GM12878 (cell line): Measurements from ENCODE around the gene SNRK. TPM values are rescaled to one million over a fixed set of nuclear protein-coding genes. Genes with fewer than 3 reads are reported as not detected.

Experiments used
- ATAC-seq: fragments of 200-7000 bp; cut with Tn5 transposase; 3 replicates; pipeline ENCODE4 v1.9.1; 2020; ENCODE audit warnings: mild to moderate bottlenecking, moderate library complexity
- BruUV-seq: library from RNA; stranded (reverse); fragments of 400-500 nt; replicated peaks from 2 replicates; lab custom pipeline; 2021; lab: Mats Ljungman, UMichigan
- CTCF ChIA-PET: fragments of 300-600 bp; sonication (Branson Sonifier 250); formaldehyde crosslinking; extraction: SDS; loops from one replicate; lab custom pipeline; 2021; ENCODE audit warnings: inconsistent platforms; lab: Yijun Ruan, JAX
- POLR2A ChIA-PET: fragments of 350-600 bp; formaldehyde crosslinking; extraction: SDS; loops from one replicate; lab custom pipeline; 2021; ENCODE audit warnings: inconsistent platforms; lab: Charles Lee
- RAD21 ChIA-PET: fragments of 300-600 bp; sonication (Branson Sonifier 250); formaldehyde crosslinking; loops from one replicate; lab custom pipeline; 2023; ENCODE audit warnings: antibody characterized with exemption; ENCODE audit not compliant: unreplicated experiment; lab: Charles Lee
- SMC1A ChIA-PET: fragments of 300-600 bp; sonication (Branson Sonifier 250); formaldehyde crosslinking; loops from one replicate; lab custom pipeline; 2023; ENCODE audit not compliant: unreplicated experiment, uncharacterized antibody; lab: Charles Lee
- DNase-seq: peaks from one replicate; pipeline ENCODE4 v3.0.0-alpha.2; 2011; ENCODE audit warnings: low read depth, low spot score
- FAIRE-seq: peaks from 3 replicates; lab custom pipeline; 2011; peaks lifted over from hg19 to GRCh38; lab: Jason Lieb, UNC
- H2AFZ ChIP-seq: 2 replicates; pipeline ENCODE4 v1.6.0; 2011; ENCODE audit warnings: low read depth, low read length, control low read depth; ENCODE audit not compliant: control insufficient read depth
- H3K27ac ChIP-seq: 2 replicates; pipeline ENCODE4 v1.5.1; 2011; ENCODE audit warnings: control low read depth; ENCODE audit not compliant: control insufficient read depth, insufficient read depth
- H3K27me3 ChIP-seq, 2 experiments: replicated peaks in 1 of 2; 2 replicates each; pipeline versions ENCODE4 v1.6.0 to v1.6.1; 2011; ENCODE audit warnings: low read length in 1 of 2; ENCODE audit not compliant: control insufficient read depth in 2 of 2, insufficient read depth in 2 of 2
- H3K36me3 ChIP-seq, 2 experiments: 2 replicates each; pipeline ENCODE4 v1.5.1; 2011; ENCODE audit warnings: low read length in 1 of 2; ENCODE audit not compliant: control insufficient read depth in 2 of 2, insufficient read depth in 2 of 2
- H3K4me1 ChIP-seq: 2 replicates; pipeline ENCODE4 v1.6.1; 2011; ENCODE audit warnings: mild to moderate bottlenecking, low read length, moderate library complexity, mixed read lengths; ENCODE audit not compliant: control insufficient read depth, insufficient read depth
- H3K4me2 ChIP-seq: 2 replicates; pipeline ENCODE4 v1.6.0; 2011; ENCODE audit warnings: control low read depth; ENCODE audit not compliant: control insufficient read depth, insufficient read depth
- H3K4me3 ChIP-seq: fragments of 200-600 bp; sonication (generic); 2 replicates; pipeline ENCODE4 v1.5.1; 2016
- H3K79me2 ChIP-seq: 2 replicates; pipeline ENCODE4 v1.6.0; 2011; ENCODE audit warnings: low read length; ENCODE audit not compliant: control insufficient read depth, insufficient read depth
- H3K9ac ChIP-seq: 2 replicates; pipeline ENCODE4 v1.8.0; 2011; ENCODE audit warnings: low read length, control low read depth, mixed read lengths; ENCODE audit not compliant: control insufficient read depth, insufficient read depth
- H3K9me3 ChIP-seq: replicated peaks from 3 replicates; pipeline ENCODE4 v1.5.1; 2011; ENCODE audit warnings: mild to moderate bottlenecking, low read length; ENCODE audit not compliant: control insufficient read depth, insufficient read depth
- H4K20me1 ChIP-seq: 2 replicates; pipeline ENCODE4 v1.6.0; 2011; ENCODE audit not compliant: control insufficient read depth, insufficient read depth
- BMI1 ChIP-seq: fragments of 450-650 bp; IDR thresholded peaks from 2 replicates; pipeline ENCODE4 v1.6.1; 2016; ENCODE audit warnings: mild to moderate bottlenecking, moderate library complexity, borderline replicate concordance
- BRCA1 ChIP-seq: IDR thresholded peaks from 2 replicates; pipeline ENCODE4 v1.6.1; 2011; ENCODE audit warnings: low read depth, low read length, improper control_type of control experiment
- CHD2 ChIP-seq: IDR thresholded peaks from 2 replicates; pipeline ENCODE4 v1.6.1; 2011; ENCODE audit warnings: low read depth, low read length, improper control_type of control experiment, borderline replicate concordance
- CHD4 ChIP-seq: fragments of 200-600 bp; sonication (generic); IDR thresholded peaks from 2 replicates; pipeline ENCODE4 v1.6.1; 2016; ENCODE audit warnings: mild to moderate bottlenecking
- DPF2 ChIP-seq: fragments of 450-650 bp; IDR thresholded peaks from 2 replicates; pipeline ENCODE4 v1.6.1; 2017; ENCODE audit warnings: mild to moderate bottlenecking
- E4F1 ChIP-seq: fragments of 450-650 bp; IDR thresholded peaks from 2 replicates; pipeline ENCODE4 v1.6.1; 2018; ENCODE audit warnings: borderline replicate concordance, mild to moderate bottlenecking; ENCODE audit not compliant: partially characterized antibody
- EZH2 ChIP-seq: IDR thresholded peaks from 2 replicates; pipeline ENCODE4 v1.6.1; 2012; ENCODE audit warnings: low read depth, mild to moderate bottlenecking, control low read depth, inconsistent platforms, low read length, borderline replicate concordance; ENCODE audit not compliant: control insufficient read depth
- IKZF1 ChIP-seq: fragments of 450-650 bp; conservative IDR thresholded peaks from 2 replicates; pipeline ENCODE4 v1.6.1; 2017; ENCODE audit warnings: antibody characterized with exemption, mild to moderate bottlenecking
- MTA2 ChIP-seq: fragments of 450-650 bp; IDR thresholded peaks from 2 replicates; pipeline ENCODE4 v1.6.1; 2016; ENCODE audit warnings: low read depth, mild to moderate bottlenecking, moderate library complexity
- MTA3 ChIP-seq: IDR thresholded peaks from 2 replicates; pipeline ENCODE4 v1.6.1; 2012; ENCODE audit warnings: low read length, inconsistent platforms, borderline replicate concordance
- PKNOX1 ChIP-seq: fragments of 450-650 bp; IDR thresholded peaks from 2 replicates; pipeline ENCODE4 v1.6.1; 2016; ENCODE audit warnings: mild to moderate bottlenecking
- POLR2A ChIP-seq: IDR thresholded peaks from 2 replicates; pipeline ENCODE4 v1.6.1; 2011; ENCODE audit warnings: low read depth, mild to moderate bottlenecking, low read length
- RAD51 ChIP-seq: fragments of 450-650 bp; IDR thresholded peaks from 2 replicates; pipeline ENCODE4 v1.6.1; 2016; ENCODE audit warnings: moderate library complexity, mild to moderate bottlenecking, inconsistent platforms
- SMAD1 ChIP-seq: fragments of 450-650 bp; IDR thresholded peaks from 2 replicates; pipeline ENCODE4 v1.6.1; 2018; ENCODE audit warnings: mild to moderate bottlenecking, low read depth; ENCODE audit not compliant: partially characterized antibody
- SMC3 ChIP-seq: IDR thresholded peaks from 2 replicates; pipeline ENCODE4 v1.6.1; 2011; ENCODE audit warnings: low read length, improper control_type of control experiment, borderline replicate concordance
- WRNIP1 ChIP-seq: IDR thresholded peaks from 2 replicates; pipeline ENCODE4 v1.6.1; 2011; ENCODE audit warnings: low read depth, low read length, improper control_type of control experiment, borderline replicate concordance
- ZBED1 ChIP-seq: IDR thresholded peaks from 2 replicates; pipeline ENCODE4 v1.6.1; 2016; ENCODE audit warnings: borderline replicate concordance
- WGBS: methylation state at CpG from one replicate; pipeline ENCODE4 v1.1.6; 2016; ENCODE audit warnings: low lambda C conversion rate; ENCODE audit not compliant: insufficient replicate concordance, insufficient coverage; ENCODE audit errors: missing lambda C conversion rate; 5-methylcytosine and 5-hydroxymethylcytosine counted together
- in situ Hi-C: fragments of 300-500 bp; cut with MboI; formaldehyde crosslinking; loops from 9 replicates; pipeline ENCODE4 v1.14.3; 2018; ENCODE audit warnings: mixed read lengths
- intact Hi-C: fragments of 100-400 bp; cut with micrococcal nuclease; formaldehyde crosslinking; loops from one replicate; pipeline ENCODE4 v1.14.2; 2022; ENCODE audit not compliant: unreplicated experiment
- polyA plus RNA-seq, 11 experiments: library from polyadenylated mRNA; depleted of rRNA in 4 of 11; unstranded in 6 of 11; stranded (reverse) in 5 of 11; fragments of >200 nt; fragmentation: Nextera tagmentation in 4 of 11; fragmentation: Illumina TruSeq in 1 of 11; extraction: Ambion mirVana in 4 of 11; extraction: Trizol in 1 of 11; gene quantifications; 1 replicate in 1 of 11; 2 replicates in 10 of 11; pipeline versions ENCODE4 v1.2.1 to v1.2.3, GENCODE V29; 2011 to 2016; ENCODE audit warnings: inconsistent platforms in 2 of 11, missing spikeins in 2 of 11, low read depth in 1 of 11
- total RNA-seq, 4 experiments: library from RNA; depleted of rRNA in 3 of 4; stranded (reverse); fragments of >200 nt in 3 of 4; fragmentation: Illumina TruSeq in 1 of 4; extraction: Trizol in 1 of 4; gene quantifications; 2 replicates each; pipeline versions ENCODE4 v1.2.1 to v1.2.3, GENCODE V29; 2013 to 2021

SNRK gene
- total and polyA plus RNA-seq, 10 of the 15 experiments (the other 5 are each of a cell fraction or from before 2014, with no cell fraction given): 1.6 to 12.1 (median 7.6) TPM

- H3K79me2 ChIP-seq: no peaks in the 10 kb centered on the region
- TF ChIP-seq IKZF1 (no peak), DPF2 (no peak)
- H3K27me3 ChIP-seq: no peaks in the 10 kb centered on the region
- H3K27ac ChIP-seq: no peak overlapping the region
- no peak for ATAC-seq
- RAD21 ChIA-PET: no interaction called here
- no peaks in the 10 kb centered on the region for H3K4me1 ChIP-seq
- CTCF ChIA-PET: no interaction called here
- H3K4me2 ChIP-seq: no peak overlapping the region
- H2AFZ ChIP-seq: no peak overlapping the region
- 56% methylated on average over 4 of the region's 4 CpGs for WGBS
- 0 out of 2 replicates have a peak, but pooled peaks cover 2% of the 10 kb centered on the region for H4K20me1 ChIP-seq
- H3K4me3 ChIP-seq: no peak overlapping the region
- no peaks in the 10 kb centered on the region; a peak in 2 of 4 replicates for H3K36me3 ChIP-seq
- no peaks in the 10 kb centered on the region for H3K9me3 ChIP-seq
- POLR2A ChIA-PET: no interaction called here
- no peak overlapping the region for H3K9ac ChIP-seq
- no peak for FAIRE-seq
- SMC1A ChIA-PET: interaction anchor here (1.2 kb wide), 1 partner anchor 18 kb away, joined by 3 read pairs; no protein-coding TSS in a partner anchor
- in situ Hi-C loops: no loop called here
- intact Hi-C loops: no loop called here
- no peak for DNase-seq
- no TSS peak for BruUV-seq
Measured at GRCh38 chr3:43362183-43362582, 75.8 kb downstream of the SNRK start.

- intact Hi-C loops: no loop called here
- no TSS peak for BruUV-seq
- CTCF ChIA-PET: no interaction called here
- Histone ChIP-seq H3K4me2 (no peak overlapping the region), H4K20me1 (0 out of 2 replicates have a peak, but pooled peaks cover 2% of the 10 kb centered on the region), H3K4me3 (no peak overlapping the region), H2AFZ (no peak overlapping the region), H3K9me3 (no peaks in the 10 kb centered on the region), H3K9ac (no peak overlapping the region), H3K27me3 (no peaks in the 10 kb centered on the region), H3K27ac (no peak overlapping the region), H3K4me1 (no peaks in the 10 kb centered on the region), H3K36me3 (no peaks in the 10 kb centered on the region; a peak in 2 of 4 replicates), H3K79me2 (no peaks in the 10 kb centered on the region)
- in situ Hi-C loops: no loop called here
- WGBS: 55% methylated on average over 6 of the region's 6 CpGs
- SMC1A ChIA-PET: no interaction called here
- POLR2A ChIA-PET: no interaction called here
- ATAC-seq (no peak), DNase-seq (no peak), FAIRE-seq (no peak)
- RAD21 ChIA-PET: no interaction called here
- no peak for TF ChIP-seq ZBED1
- no peak for TF ChIP-seq PKNOX1
- TF ChIP-seq WRNIP1: no peak
- TF ChIP-seq E4F1: no peak
- no peak for TF ChIP-seq SMC3
- no peak for TF ChIP-seq BRCA1
- no peak for TF ChIP-seq MTA2
- no peak for TF ChIP-seq SMAD1
- TF ChIP-seq CHD2: no peak
- TF ChIP-seq RAD51: no peak
- no peak for TF ChIP-seq POLR2A
- no peak for TF ChIP-seq EZH2
- no peak for TF ChIP-seq MTA3
- TF ChIP-seq CHD4: no peak
- no peak for TF ChIP-seq BMI1
Measured at GRCh38 chr3:43362961-43363360, 76.6 kb downstream of the SNRK start.
